ENCODE measurements around the gene PLXDC2.

PLXDC2 gene

GRCh38 chr10:19783721-19784120 is 32.5 kb upstream of the PLXDC2 start:
- no peak for TF ChIP-seq CTCF (conservative IDR thresholded peaks at IDR 0.05)
- no peak overlapping the region for H3K27ac ChIP-seq

GRCh38 chr10:19785366-19785765 is 30.9 kb upstream of the PLXDC2 start:
- no peak overlapping the region for H3K27ac ChIP-seq
- no peak for TF ChIP-seq CTCF (conservative IDR thresholded peaks at IDR 0.05)

- peak; percentile 91 for TF ChIP-seq CTCF (conservative IDR thresholded peaks at IDR 0.05)
- no peak overlapping the region for H3K27ac ChIP-seq
Observed at GRCh38 chr10:19788075-19788686, 28.1 kb upstream of the PLXDC2 start.

DNA sequence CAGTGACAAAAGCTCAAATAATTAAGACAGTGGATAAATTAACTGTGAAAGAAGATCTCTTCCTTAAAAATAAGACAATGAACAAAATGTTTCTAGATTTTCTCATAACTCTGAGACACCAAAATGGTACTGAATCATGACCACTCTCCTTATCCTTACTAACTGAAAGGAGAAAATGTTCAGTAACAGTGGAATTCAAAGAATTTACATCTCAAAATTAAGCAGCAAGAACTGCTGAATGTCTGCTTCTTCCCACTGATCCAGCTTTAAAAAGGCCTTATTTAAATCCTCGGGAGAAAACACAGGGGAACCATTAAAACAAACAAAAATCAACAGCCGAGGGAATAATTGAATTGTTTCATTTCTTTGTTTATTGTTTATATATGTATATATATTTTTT is 27.3 kb upstream of the PLXDC2 start:
- no peak overlapping the region for H3K27ac ChIP-seq
- no peak for TF ChIP-seq CTCF (conservative IDR thresholded peaks at IDR 0.05)

DNA sequence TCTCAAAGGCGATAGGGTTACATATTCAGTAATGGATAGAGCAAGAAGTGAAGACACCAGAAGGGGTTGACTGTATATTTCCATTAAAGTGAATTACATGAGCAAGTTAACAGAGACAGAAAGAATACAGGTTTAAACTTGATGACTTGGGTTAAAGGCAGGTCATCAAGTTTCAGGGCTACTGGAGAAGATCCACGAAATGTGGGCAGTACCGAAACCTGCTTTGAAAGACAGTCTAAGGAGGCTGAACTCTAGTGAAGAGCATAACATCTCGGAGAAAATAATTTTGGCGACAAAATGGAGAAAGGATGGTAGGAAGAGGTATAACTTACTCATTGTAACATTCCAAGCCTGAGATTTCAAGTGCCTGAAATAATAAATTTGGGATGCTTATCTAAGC is 26.6 kb upstream of the PLXDC2 start:
- no peak for TF ChIP-seq CTCF (conservative IDR thresholded peaks at IDR 0.05)
- H3K27ac ChIP-seq: no peak overlapping the region

GRCh38 chr10:19791032-19791431 is 25.2 kb upstream of the PLXDC2 start:
- TF ChIP-seq CTCF (conservative IDR thresholded peaks at IDR 0.05): no peak
- H3K27ac ChIP-seq: no peak overlapping the region

DNA sequence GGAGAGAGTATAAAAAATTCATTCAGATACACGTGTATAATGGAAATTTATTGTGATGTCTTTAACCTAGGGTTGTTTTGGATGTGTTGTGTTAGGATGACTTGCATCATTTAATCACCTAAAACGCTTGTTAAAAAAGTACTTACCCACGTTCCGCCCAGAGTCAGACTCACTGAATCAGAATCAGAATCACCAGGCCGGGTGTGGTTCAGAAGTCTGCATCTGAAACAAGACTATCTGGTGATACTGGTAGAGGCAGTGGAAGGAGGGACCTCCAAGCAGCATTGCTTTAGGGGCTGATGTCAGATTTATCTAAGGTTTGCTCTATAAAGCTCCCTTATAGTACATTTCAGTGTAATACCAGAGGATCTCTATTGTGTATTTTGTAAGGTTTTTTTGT is 20.5 kb upstream of the PLXDC2 start:
- no peak overlapping the region for H3K27ac ChIP-seq
- no peak for TF ChIP-seq CTCF (conservative IDR thresholded peaks at IDR 0.05)
